ENCODE measurements around the gene TMEM131L.

The TMEM131L gene

DNA sequence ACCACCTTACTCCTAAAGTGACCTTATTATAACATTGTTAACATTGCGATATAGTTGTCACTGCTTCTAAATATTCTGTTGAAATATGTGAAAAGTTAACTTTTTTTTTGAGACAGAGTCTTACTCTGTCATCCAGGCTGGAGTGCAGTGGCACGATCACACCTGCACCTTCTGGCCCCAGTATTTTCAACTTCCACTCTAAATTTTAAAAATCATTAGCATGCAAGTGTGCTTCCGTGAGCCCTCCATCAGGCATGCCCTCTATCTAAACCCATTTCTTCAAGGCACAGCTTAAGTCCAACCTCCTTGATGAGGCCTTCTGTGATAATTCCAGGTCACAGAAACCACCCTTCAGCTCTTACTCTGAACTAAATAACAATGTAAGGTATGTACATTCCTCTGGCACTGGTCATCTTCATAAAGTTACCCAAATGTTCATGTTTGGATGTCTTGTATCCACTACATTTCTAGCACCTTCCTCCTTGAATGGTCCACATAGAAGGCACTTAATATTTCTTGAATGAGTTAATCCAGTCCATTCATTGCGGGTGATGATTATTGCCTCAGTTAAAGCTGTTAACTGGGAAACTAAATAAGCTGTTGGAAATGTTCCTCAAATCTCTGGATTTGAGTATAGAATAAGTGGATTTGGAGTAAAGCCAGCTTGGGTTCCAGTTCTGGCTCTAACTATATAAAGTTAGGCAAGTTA, 38.6 kb upstream of the TMEM131L start:
- Histone ChIP-seq H3K4me3 (ENCODE audit: low read length) (no peak overlapping the region), H3K27ac (ENCODE audit: low read length) (no peak overlapping the region), H3K9ac (ENCODE audit: low read length) (no peak overlapping the region), H3K27me3 (ENCODE audit: control insufficient read depth, insufficient read depth, low read length) (no peaks in the 10 kb centered on the region), H3K4me1 (ENCODE audit: control insufficient read depth, low read depth, low read length) (no peaks in the 10 kb centered on the region), H3K36me3 (ENCODE audit: control insufficient read depth, low read depth, low read length) (no peaks in the 10 kb centered on the region), H3K9me3 (ENCODE audit: control insufficient read depth, low read depth, low read length) (no peaks in the 10 kb centered on the region)

DNA sequence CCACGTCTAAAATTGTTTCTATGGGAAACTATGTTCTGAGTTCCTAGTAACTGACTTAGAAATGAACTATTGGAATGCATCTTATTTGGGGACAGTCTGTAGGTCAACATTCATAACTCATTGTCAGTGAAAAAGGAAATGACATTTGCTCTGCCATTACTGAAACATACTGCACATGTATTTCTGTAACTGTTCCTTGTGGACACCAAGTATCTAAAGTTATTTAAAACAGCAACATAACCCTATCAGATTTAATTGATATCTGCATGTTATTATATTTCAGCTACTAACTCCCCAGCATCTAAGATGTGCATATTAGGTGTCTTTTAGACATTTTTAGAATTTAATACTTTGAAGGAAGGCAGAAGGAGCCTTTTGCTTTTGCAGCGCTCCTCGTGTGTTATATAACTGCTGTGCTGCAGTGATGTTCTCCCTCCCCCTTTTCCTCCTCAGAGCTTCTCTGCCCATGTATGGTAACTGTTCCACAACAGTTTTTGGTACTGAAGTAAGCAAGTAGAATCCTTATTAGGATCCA, 37.2 kb upstream of the TMEM131L start:
- Histone ChIP-seq H3K36me3 (ENCODE audit: control insufficient read depth, low read depth, low read length) (no peaks in the 10 kb centered on the region), H3K4me1 (ENCODE audit: control insufficient read depth, low read depth, low read length) (no peaks in the 10 kb centered on the region), H3K9ac (ENCODE audit: low read length) (no peak overlapping the region), H3K27me3 (ENCODE audit: control insufficient read depth, insufficient read depth, low read length) (no peaks in the 10 kb centered on the region), H3K4me3 (ENCODE audit: low read length) (no peak overlapping the region), H3K27ac (ENCODE audit: low read length) (no peak overlapping the region), H3K9me3 (ENCODE audit: control insufficient read depth, low read depth, low read length) (no peaks in the 10 kb centered on the region)

DNA sequence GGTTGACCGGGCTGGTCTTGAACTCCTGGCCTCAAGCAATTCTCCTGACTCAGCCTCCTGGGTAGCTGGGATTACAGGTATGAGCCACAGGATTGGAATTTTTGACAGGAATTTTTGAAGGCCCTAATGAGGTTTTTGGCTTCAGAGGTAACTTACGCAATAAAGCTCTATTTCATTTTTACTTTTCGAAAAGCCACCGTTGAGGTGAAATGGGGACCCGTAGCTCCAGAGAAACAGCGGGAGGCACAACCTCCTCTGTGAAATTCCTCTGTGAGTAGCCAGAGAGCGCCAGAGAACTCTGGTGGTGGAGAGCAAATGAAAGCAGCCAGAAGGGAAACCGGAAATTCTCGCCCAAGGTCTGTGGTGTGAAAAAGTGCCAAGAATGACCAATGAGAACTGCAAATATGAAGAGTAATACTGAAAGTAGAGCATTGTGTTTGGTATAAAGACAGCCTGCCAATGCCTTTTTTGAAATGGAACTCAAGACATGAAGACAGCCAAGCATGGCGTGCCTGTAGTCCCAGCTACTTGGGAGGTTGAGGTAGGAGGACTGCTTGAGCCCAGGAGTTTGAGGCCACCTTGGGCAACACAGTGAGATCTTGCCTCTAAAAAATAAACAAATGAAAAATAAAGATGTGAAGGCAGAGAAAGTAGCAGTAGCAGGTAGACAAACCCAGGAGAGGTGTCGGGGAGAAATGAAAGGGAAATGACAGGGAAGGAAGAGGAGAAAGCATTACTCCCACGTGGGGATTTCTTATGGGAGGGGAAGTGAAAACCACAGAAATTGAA, 33.0 kb upstream of the TMEM131L start:
- no peak overlapping the region for H3K27ac ChIP-seq (ENCODE audit: low read length)
- no peaks in the 10 kb centered on the region for H3K36me3 ChIP-seq (ENCODE audit: control insufficient read depth, low read depth, low read length)
- H3K27me3 ChIP-seq (ENCODE audit: control insufficient read depth, insufficient read depth, low read length) = no peaks in the 10 kb centered on the region
- H3K4me1 ChIP-seq (ENCODE audit: control insufficient read depth, low read depth, low read length) = no peaks in the 10 kb centered on the region
- H3K9me3 ChIP-seq (ENCODE audit: control insufficient read depth, low read depth, low read length) = no peaks in the 10 kb centered on the region
- H3K9ac ChIP-seq (ENCODE audit: low read length) = no peak overlapping the region
- H3K4me3 ChIP-seq (ENCODE audit: low read length) = no peak overlapping the region

DNA sequence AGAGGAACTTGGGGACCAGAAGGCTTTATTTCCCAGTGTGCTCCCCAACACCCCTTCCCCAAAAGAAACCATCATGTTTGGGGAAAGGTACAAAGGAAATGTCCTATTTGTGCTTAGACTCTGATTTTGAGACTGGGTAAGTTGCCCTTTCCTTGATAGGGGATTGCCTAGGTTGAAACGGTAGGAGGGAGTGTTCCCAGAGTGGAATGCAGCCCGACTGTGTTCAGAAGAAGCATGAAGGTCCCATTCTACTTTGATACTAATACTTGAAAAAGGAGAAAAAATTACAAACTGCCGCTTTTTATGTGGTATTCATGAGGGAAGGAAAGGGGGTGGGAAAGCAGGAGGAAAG, 32.4 kb upstream of the TMEM131L start:
- Histone ChIP-seq H3K4me3 (ENCODE audit: low read length) (no peak overlapping the region), H3K27me3 (ENCODE audit: control insufficient read depth, insufficient read depth, low read length) (no peaks in the 10 kb centered on the region), H3K9ac (ENCODE audit: low read length) (no peak overlapping the region), H3K4me1 (ENCODE audit: control insufficient read depth, low read depth, low read length) (no peaks in the 10 kb centered on the region), H3K27ac (ENCODE audit: low read length) (no peak overlapping the region), H3K9me3 (ENCODE audit: control insufficient read depth, low read depth, low read length) (no peaks in the 10 kb centered on the region), H3K36me3 (ENCODE audit: control insufficient read depth, low read depth, low read length) (no peaks in the 10 kb centered on the region)

DNA sequence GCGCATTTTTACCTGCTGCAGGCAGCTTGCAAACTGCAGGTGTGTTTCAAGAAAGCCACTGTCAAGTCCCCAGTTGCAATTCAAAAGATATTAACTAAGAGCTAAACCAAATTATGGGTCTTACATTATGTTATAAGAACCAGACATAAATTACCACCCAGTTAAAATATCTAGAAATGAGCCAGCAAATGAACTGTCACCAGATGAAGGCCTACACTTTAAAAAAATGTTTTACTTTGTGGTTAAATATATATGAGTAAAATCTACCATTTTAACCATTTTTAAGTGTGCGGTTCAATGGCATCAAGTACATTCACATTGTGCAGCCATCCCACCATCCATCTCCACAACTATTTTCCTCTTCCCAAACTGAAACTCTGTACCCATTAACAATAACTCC, 32.0 kb upstream of the TMEM131L start:
- no peak overlapping the region for H3K27ac ChIP-seq (ENCODE audit: low read length)

DNA sequence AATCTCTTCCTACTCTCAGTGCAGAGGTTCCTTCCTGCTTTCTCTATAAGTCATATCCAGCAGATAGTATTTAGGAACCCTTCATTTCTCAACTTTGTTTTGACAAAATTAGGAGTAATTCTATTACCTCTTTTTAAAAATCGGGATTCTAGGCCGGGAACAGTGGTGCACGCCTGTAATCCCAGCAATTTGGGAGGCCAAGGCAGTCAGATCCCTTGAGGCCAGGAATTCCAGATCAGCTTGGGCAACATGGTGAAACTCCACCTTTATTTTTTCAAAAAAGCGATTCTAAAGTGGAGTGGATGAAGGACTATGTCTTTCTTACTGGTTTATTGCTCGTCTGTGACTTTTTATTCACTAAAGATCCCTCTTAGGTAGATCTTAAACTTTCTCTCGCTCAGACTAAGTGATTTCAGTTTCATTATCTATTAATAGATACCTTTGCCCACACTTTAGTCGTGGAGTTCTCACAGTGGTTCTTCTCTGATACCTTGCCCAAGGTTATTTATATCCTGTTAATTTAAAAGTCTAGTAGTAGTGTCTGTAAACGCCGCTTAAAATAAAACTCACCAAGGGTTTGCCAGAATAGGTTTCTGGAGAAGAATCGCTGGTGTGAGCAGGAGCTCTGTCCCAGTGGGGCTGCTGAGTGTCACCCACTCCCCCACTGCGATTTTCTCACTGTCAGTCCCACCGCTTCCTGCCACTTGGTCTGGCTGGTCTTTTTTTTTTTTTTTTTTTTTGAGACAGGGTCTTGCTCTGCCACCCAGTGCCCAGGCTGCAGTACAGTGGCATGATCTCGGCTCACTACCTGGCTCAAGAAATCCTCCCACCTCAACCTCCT, 27.0 kb upstream of the TMEM131L start:
- H3K4me3 ChIP-seq (ENCODE audit: low read length) = no peak overlapping the region
- H3K9me3 ChIP-seq (ENCODE audit: control insufficient read depth, low read depth, low read length) = no peaks in the 10 kb centered on the region
- no peaks in the 10 kb centered on the region for H3K27me3 ChIP-seq (ENCODE audit: control insufficient read depth, insufficient read depth, low read length)
- no peak overlapping the region for H3K9ac ChIP-seq (ENCODE audit: low read length)
- no peaks in the 10 kb centered on the region for H3K4me1 ChIP-seq (ENCODE audit: control insufficient read depth, low read depth, low read length)
- H3K36me3 ChIP-seq (ENCODE audit: control insufficient read depth, low read depth, low read length) = no peaks in the 10 kb centered on the region
- no peak overlapping the region for H3K27ac ChIP-seq (ENCODE audit: low read length)

More for the DNA sequence above, 32.0 kb upstream of the TMEM131L start:
- no peaks in the 10 kb centered on the region for H3K4me1 ChIP-seq (ENCODE audit: control insufficient read depth, low read depth, low read length)
- no peak overlapping the region for H3K9ac ChIP-seq (ENCODE audit: low read length)
- H3K27me3 ChIP-seq (ENCODE audit: control insufficient read depth, insufficient read depth, low read length) = no peaks in the 10 kb centered on the region
- H3K9me3 ChIP-seq (ENCODE audit: control insufficient read depth, low read depth, low read length) = no peaks in the 10 kb centered on the region
- H3K36me3 ChIP-seq (ENCODE audit: control insufficient read depth, low read depth, low read length) = no peaks in the 10 kb centered on the region
- H3K4me3 ChIP-seq (ENCODE audit: low read length) = no peak overlapping the region

DNA sequence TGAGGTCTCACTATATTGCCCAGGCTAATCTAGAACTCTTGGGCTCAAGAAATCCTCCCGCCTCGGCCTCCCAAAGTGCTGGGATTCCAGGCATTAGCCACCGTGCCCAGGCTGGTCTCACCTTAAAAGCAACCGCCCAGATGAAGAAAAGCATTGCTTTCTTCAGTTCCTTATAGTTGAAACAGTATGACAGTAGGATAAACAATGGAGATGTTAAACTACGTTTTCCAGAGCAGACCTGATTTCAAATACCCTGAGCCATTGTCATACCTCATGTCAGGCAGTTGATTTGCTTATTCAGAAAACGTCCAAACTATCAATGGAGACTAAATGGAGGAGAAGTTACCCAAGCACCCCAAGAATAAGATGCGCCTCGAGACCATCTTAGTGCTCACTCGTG, 26.3 kb upstream of the TMEM131L start:
- Histone ChIP-seq H3K4me1 (ENCODE audit: control insufficient read depth, low read depth, low read length) (no peaks in the 10 kb centered on the region), H3K27ac (ENCODE audit: low read length) (no peak overlapping the region), H3K9me3 (ENCODE audit: control insufficient read depth, low read depth, low read length) (no peaks in the 10 kb centered on the region), H3K9ac (ENCODE audit: low read length) (no peak overlapping the region), H3K36me3 (ENCODE audit: control insufficient read depth, low read depth, low read length) (no peaks in the 10 kb centered on the region), H3K4me3 (ENCODE audit: low read length) (no peak overlapping the region), H3K27me3 (ENCODE audit: control insufficient read depth, insufficient read depth, low read length) (no peaks in the 10 kb centered on the region)

DNA sequence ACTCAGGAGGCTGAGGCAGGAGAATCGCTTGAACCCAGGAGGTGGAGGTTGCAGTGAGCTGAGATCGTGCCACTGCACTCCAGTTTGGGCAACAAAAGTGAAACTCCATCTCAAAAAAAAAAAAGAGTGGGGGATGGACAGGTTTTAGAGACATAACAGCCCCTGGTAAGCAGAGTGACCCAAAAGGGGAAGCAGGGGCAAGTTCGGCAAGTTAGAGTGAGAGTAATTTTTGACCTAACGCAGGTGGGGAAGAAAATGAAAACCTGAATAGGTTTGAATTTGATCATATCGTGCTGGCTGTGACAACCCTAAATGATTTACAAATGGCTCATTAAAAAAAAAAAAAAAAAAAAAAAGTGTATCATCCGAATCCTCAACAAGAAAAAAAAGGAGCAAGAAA, 25.7 kb upstream of the TMEM131L start:
- H3K4me3 ChIP-seq (ENCODE audit: low read length) = no peak overlapping the region
- H3K27me3 ChIP-seq (ENCODE audit: control insufficient read depth, insufficient read depth, low read length) = no peaks in the 10 kb centered on the region
- no peak overlapping the region for H3K9ac ChIP-seq (ENCODE audit: low read length)
- no peaks in the 10 kb centered on the region for H3K4me1 ChIP-seq (ENCODE audit: control insufficient read depth, low read depth, low read length)
- no peaks in the 10 kb centered on the region for H3K36me3 ChIP-seq (ENCODE audit: control insufficient read depth, low read depth, low read length)
- no peak overlapping the region for H3K27ac ChIP-seq (ENCODE audit: low read length)
- H3K9me3 ChIP-seq (ENCODE audit: control insufficient read depth, low read depth, low read length) = no peaks in the 10 kb centered on the region

DNA sequence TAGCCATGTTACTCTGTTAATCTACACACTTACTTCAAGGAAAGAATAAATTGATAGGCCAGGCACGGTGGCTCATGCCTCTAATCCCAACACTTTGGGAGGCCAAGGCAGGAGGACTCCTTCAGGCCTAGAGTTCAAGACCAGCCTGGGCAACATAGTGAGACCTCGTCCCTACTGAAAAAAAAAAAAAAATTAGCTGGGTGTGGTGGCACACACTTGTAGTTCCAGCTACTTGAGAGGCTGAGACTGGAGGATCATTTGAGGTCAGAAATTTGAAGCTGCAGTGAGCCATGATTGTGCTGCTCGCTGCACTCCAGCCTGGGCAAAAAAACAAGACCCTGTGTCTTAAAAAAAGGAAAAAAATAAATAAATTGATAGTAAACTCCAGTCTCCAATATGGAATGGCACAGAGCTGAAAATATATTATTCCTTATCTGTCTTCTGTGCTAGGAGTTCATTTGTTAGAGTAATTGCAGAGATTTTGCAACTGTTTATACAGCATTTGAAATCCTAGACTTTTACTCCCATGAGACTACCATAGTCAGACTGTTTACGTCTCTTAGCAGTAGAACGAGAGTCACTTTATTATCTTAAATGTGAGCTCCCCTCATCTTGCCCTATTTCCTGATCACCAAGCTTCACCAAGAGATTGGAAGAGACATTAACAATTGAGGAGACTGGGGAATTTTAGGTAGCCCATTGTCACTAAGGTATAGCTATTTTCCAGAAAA, 18.8 kb upstream of the TMEM131L start:
- Histone ChIP-seq H3K36me3 (ENCODE audit: control insufficient read depth, low read depth, low read length) (no peaks in the 10 kb centered on the region), H3K4me3 (ENCODE audit: low read length) (no peak overlapping the region), H3K27ac (ENCODE audit: low read length) (no peak overlapping the region), H3K4me1 (ENCODE audit: control insufficient read depth, low read depth, low read length) (peaks cover 6% of the 10 kb centered on the region), H3K27me3 (ENCODE audit: control insufficient read depth, insufficient read depth, low read length) (peaks cover 4% of the 10 kb centered on the region), H3K9ac (ENCODE audit: low read length) (no peak overlapping the region), H3K9me3 (ENCODE audit: control insufficient read depth, low read depth, low read length) (no peaks in the 10 kb centered on the region)

DNA sequence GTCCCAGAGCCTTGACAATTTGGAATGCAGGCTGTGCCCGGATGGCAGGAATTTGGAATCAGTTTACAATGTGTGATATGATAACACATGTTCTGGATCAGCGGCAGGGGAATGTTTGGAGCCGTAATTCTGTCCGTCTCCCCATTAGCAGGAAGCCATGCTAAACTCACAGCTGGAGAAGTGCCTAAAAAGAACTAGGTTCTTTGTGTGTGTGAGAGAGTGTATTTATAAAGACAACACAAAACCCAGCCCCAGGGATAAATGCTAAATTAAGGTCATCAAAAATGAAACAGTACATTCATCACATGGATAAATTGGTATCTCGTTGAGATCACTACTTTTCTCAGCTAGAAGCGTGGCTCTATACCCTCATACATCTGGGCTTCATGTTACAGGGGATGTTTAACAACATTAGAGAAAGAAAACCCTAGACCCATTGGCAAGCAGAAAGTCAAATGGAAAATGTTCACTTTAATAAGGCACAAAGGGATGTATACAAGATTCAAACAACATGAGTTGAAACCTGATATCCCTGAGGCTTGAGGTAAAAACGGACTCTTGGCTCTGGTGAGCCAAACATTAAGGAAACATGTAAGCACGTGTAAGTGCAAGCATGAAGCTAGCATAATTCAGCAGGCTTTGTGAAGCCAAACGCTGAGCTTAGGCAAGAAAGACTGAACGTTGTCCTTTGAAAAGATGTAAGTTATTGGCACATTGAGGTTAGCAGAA, 18.0 kb upstream of the TMEM131L start:
- H3K27me3 ChIP-seq (ENCODE audit: control insufficient read depth, insufficient read depth, low read length) = peaks cover 10% of the 10 kb centered on the region
- H3K4me3 ChIP-seq (ENCODE audit: low read length) = no peak overlapping the region
- H3K36me3 ChIP-seq (ENCODE audit: control insufficient read depth, low read depth, low read length) = no peaks in the 10 kb centered on the region
- H3K4me1 ChIP-seq (ENCODE audit: control insufficient read depth, low read depth, low read length) = peaks cover 6% of the 10 kb centered on the region
- H3K27ac ChIP-seq (ENCODE audit: low read length) = no peak overlapping the region
- no peaks in the 10 kb centered on the region for H3K9me3 ChIP-seq (ENCODE audit: control insufficient read depth, low read depth, low read length)
- H3K9ac ChIP-seq (ENCODE audit: low read length) = no peak overlapping the region

All from iPS-18a (cell line).